Thoracic aorta (tissue), 2 donors: ENCODE data around the gene GMDS. TPM values are rescaled to one million over a fixed set of nuclear protein-coding genes. Genes with fewer than 3 reads are reported as not detected.

Experiments used
- ATAC-seq: fragments of 150-250 bp; one replicate; pipeline ENCODE4 v1.8.0; 2017; ENCODE audit warnings: low read depth; ENCODE audit not compliant: insufficient number of reproducible peaks, low FRiP score
- DNase-seq: peaks from one replicate; pipeline ENCODE4 v3.0.0-alpha.2; 2020; ENCODE audit warnings: low spot score
- H3K27ac ChIP-seq, 2 donors: fragments of 200-600 bp; sonication (generic); 1 replicate in 1 of 2; 2 replicates in 1 of 2; pipeline ENCODE4 v1.5.1; 2016; ENCODE audit warnings: mild to moderate bottlenecking in 2 of 2, moderate library complexity in 2 of 2
- H3K27me3 ChIP-seq: fragments of 200-600 bp; sonication (generic); replicated peaks from 2 replicates; pipeline ENCODE4 v1.6.0; 2016; ENCODE audit warnings: mild to moderate bottlenecking; ENCODE audit not compliant: insufficient read depth
- H3K36me3 ChIP-seq: fragments of 200-600 bp; sonication (generic); one replicate; pipeline ENCODE4 v1.5.1; 2016
- H3K4me1 ChIP-seq, 2 donors: fragments of 200-600 bp; sonication (generic); 1 replicate in 1 of 2; 2 replicates in 1 of 2; pipeline versions ENCODE4 v1.5.1 to v1.6.0; 2016; ENCODE audit warnings: low read depth in 2 of 2, mild to moderate bottlenecking in 1 of 2; ENCODE audit not compliant: control insufficient read depth in 1 of 2
- H3K4me3 ChIP-seq: fragments of 200-600 bp; sonication (generic); 2 replicates; pipeline ENCODE4 v1.5.1; 2016; ENCODE audit warnings: mild to moderate bottlenecking
- H3K9me3 ChIP-seq: fragments of 200-600 bp; sonication (generic); 2 replicates; pipeline ENCODE4 v1.5.1; 2016
- CTCF ChIP-seq: fragments of 200-600 bp; sonication (generic); IDR thresholded peaks from one replicate; pipeline ENCODE4 v1.5.1; 2019; ENCODE audit warnings: antibody characterized with exemption
- total RNA-seq, 2 donors: library from RNA; depleted of rRNA; stranded (reverse); fragments of >200 nt; gene quantifications; one replicate each; pipeline versions ENCODE4 v1.1.0 to v1.2.3, GENCODE V29; 2016

Gene GMDS
- total RNA-seq, 2 donors from 2014 or later: 87.8 to 87.9 TPM

GRCh38 chr6:1947922-1948321, 297.5 kb downstream of the GMDS start:
- H3K9me3 ChIP-seq: no peaks in the 10 kb centered on the region
- no peak overlapping the region for H3K4me3 ChIP-seq
- DNase-seq: no peak
- no peak for ATAC-seq
- no peaks in the 10 kb centered on the region for H3K36me3 ChIP-seq
- TF ChIP-seq CTCF: no peak
- H3K27me3 ChIP-seq: no peaks in the 10 kb centered on the region
- H3K4me1 ChIP-seq: no peaks in the 10 kb centered on the region
- no peak overlapping the region for H3K27ac ChIP-seq

DNA sequence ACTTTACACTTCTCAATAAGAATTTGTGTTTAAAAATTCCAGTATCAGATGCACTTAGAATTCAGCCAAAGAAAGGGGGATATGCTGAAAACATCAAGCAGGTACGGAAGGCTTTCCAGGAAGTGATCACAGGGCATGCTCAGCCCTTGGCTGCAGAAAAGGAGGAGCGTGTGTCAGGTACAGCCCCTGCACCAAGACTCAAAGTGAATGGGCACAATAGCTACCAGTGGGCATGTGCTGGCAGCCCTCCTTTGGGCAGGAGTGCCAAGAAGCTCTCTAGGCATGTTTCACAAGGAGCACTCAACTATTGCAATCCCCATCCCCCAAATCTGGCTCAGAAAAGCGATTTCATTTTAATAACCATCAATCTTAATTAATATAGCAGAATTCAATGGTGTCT, 298.8 kb downstream of the GMDS start:
- ATAC-seq (no peak), DNase-seq (no peak)
- Histone ChIP-seq H3K27ac (no peak overlapping the region), H3K36me3 (no peaks in the 10 kb centered on the region), H3K9me3 (no peaks in the 10 kb centered on the region), H3K4me3 (no peak overlapping the region), H3K27me3 (no peaks in the 10 kb centered on the region), H3K4me1 (no peaks in the 10 kb centered on the region)
- no peak for TF ChIP-seq CTCF

GRCh38 chr6:1945235-1945832, 300.1 kb downstream of the GMDS start:
- DNase-seq (no peak), ATAC-seq (no peak)
- no peak for TF ChIP-seq CTCF
- H3K36me3 ChIP-seq: no peaks in the 10 kb centered on the region
- H3K4me3 ChIP-seq: no peak overlapping the region
- H3K9me3 ChIP-seq: no peaks in the 10 kb centered on the region
- H3K27ac ChIP-seq: no peak overlapping the region
- no peaks in the 10 kb centered on the region for H3K4me1 ChIP-seq
- H3K27me3 ChIP-seq: no peaks in the 10 kb centered on the region

DNA sequence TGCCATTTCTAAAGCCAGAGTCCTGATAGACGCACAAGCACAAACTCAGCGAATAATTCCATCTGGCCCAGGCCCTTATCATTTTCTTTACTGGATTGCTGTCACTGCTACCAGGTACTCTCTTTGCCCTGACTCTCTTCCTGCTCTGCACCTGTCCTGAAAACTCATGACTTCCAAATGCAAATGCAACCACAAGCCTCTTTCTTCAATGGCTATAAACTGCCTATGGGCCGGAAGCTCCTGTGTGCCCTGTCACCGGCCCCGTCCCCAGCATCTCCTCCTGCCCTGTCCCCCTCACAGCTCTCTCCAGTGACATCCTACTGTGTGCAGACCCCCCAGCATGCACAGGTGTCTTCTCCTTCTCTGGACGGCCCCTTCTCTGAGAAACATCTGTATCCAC, 302.6 kb downstream of the GMDS start:
- H3K4me1 ChIP-seq: no peaks in the 10 kb centered on the region
- no peak for DNase-seq
- no peaks in the 10 kb centered on the region for H3K9me3 ChIP-seq
- ATAC-seq: no peak
- H3K27me3 ChIP-seq: no peaks in the 10 kb centered on the region
- no peak for TF ChIP-seq CTCF
- no peaks in the 10 kb centered on the region for H3K36me3 ChIP-seq
- H3K27ac ChIP-seq: no peak overlapping the region
- H3K4me3 ChIP-seq: no peak overlapping the region

- no peaks in the 10 kb centered on the region for H3K4me1 ChIP-seq
- H3K27me3 ChIP-seq: no peaks in the 10 kb centered on the region
- DNase-seq (no peak), ATAC-seq (no peak)
- no peak for TF ChIP-seq CTCF
- H3K27ac ChIP-seq: no peak overlapping the region
- H3K36me3 ChIP-seq: no peaks in the 10 kb centered on the region
- no peaks in the 10 kb centered on the region for H3K9me3 ChIP-seq
- no peak overlapping the region for H3K4me3 ChIP-seq
These were observed 303.9 kb downstream of the GMDS start for GRCh38 chr6:1941534-1941933.
